Epithelial cell of prostate (primary cell): ENCODE results near the gene ADGRB2.

Experiments
- DNase-seq: peaks from one replicate; pipeline ENCODE4 v3.0.0-alpha.2; 2011; ENCODE audit warnings: low read depth, low spot score
- H3K27ac ChIP-seq: fragments of 450-650 bp; 2 replicates; pipeline ENCODE4 v1.5.1; 2017; ENCODE audit warnings: mild to moderate bottlenecking

Gene ADGRB2

DNA sequence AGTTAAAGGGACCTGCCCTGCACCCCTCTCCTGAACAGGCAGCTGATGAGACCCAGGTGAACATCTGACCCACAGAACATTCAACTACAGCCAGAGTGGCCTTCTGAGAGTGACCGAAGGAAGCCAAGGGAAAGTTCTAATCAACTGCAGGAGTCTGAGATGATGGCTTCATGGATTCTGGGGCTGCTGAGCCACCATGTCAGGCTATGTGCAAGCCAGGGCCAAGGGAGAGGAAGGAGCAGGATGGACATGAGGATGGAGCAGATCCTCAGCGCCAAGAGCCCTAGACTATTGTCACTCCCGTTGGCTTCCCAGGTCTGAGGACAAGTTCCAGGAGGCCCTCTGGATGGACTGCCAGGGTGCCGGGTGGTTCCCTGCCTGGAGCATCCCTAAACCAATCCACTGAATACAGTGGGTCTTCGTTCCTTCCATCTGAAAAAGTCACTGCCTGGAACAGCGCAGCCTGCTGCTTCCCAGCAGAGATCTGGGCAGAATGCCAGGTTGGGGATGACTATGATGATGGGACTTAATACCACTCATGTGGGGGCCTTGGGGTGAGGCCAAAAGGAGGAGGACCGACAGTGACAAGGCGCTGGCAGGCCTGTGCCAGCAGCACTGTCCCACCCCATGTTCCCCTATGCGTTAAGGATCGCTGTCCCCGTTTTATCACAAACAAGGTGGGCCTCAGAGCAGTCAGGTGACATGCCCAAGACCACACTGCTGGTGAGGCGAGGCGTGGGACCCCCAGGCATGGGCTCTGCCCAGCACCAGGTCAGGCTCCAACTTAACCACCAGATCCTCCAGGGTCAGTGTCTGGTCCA is 31.9 kb upstream of the ADGRB2 start:
- H3K27ac ChIP-seq: no peak overlapping the region

DNA sequence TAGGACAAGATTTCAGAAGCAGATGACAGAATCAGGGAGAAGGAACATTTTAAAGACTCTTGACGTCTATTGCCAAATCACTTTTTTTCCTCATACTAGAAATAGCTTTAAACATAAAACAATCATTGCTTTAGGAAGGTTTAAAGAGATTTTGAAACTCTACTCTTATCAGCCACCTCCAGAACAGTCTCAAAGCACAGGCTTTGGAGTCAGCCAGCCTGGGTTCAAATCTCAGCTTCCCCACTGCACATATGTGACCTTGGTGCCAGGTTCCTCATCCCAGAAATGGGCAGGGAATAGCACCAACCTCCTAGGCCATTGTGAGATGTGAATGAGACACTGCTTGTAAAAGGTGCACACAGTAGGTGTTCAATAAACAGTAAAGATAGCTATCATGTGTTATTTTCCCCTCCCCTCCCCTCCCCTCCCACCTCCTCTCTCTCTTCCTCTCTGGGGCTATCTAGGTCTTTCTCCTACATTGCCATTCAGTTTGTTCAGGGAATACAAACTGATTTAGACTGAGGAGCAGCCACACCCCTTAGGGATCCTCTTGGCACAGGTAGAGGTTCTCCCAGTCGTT is 31.0 kb upstream of the ADGRB2 start:
- DNase-seq: no peak
- H3K27ac ChIP-seq: no peak overlapping the region

More for the DNA sequence above, 31.9 kb upstream of the ADGRB2 start:
- no peak for DNase-seq

DNA sequence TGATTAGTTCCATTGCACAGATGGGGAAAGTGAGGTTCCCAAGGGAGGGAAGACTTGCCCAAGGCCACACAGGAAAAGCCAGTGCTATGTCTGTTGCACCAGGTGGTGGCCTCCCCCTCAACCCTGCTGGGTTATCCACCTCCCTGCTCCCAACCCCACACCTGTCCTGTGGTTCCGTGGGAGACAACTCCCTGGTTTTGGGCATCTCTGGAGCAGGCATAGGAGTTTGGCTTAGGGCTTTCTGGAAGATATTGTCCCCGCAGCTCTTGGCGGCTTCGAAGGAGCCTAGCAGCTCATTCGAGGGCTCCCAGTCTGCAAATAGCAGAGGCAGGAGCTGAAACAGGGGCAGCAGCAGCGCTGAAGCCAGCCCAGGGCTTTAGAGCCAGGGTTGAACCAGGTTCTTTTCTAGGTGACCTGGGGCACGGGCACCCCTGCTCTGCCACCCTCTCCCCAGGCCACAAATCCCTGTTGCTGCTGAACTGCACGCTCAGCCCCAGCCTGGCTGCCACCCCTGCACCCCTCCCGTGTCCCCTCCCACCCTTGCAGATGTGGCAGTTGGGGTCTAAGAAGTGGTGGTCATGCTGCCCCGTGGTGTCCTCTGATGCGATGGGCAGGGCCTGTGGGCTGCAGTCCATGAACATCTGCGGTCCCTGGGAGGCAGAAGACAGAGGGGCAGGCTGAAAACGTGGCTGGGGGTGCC is 29.6 kb upstream of the ADGRB2 start:
- no peak overlapping the region for H3K27ac ChIP-seq
- no peak for DNase-seq

DNA sequence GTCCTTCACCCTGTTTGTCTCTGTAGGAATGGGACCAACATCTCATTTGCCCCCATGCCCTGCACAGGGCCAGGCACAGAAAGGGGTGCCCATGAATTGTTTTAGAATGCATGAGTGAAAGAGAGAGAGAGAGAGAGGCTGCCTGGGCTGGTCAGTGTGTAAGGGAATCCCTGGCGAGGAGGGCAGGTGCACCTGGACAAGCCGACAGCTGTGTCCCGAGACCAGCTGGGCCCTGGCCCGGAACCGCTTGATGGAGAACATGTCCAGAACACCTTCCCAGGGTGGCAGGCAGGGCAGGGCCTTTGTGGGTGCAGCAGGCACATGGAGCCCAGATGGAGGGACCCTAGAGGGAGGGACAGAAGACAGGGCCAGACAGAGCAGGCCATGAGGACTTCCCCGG is 28.9 kb upstream of the ADGRB2 start:
- H3K27ac ChIP-seq: no peak overlapping the region
- no peak for DNase-seq

DNA sequence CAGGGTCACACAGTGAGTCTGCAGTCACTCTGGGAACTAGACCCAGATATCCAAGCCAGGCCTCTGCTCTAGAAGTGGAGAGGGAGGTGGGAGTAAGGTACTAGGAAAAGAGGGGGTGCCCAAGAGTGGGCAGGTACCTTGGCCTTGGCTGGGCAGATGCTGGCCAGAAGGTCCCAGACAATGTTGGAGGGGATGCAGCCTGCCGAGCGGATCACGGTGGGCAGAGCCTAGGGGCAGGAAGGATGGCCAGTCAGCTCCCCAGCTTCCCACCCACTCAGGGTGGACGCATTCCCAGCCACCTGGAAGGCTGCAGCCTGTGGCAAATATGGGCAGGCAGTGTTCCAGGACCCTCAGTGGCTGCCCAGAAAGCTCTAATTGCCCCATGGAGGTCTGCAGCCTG is 28.4 kb upstream of the ADGRB2 start:
- H3K27ac ChIP-seq: no peak overlapping the region
- DNase-seq: no peak

DNA sequence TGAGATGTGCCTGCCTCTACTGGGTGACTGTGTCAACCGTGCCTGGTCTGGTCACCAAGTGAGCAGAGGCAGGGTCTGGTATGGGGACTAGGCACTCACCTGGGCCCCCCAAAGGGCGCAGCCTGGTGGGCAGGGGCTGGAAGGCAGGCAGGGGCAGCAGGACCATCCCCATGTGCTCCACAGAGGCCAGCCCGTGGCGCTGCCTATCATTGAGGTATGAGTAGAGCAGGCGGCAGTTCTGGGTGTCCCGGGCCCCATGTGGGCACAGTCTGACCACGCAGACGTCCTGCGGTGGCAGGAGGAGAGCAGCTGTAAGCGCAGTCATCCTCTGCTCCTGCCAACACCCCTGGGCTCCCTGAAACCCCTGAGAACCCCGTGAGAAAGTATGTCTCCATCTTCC is 28.0 kb upstream of the ADGRB2 start:
- H3K27ac ChIP-seq: no peak overlapping the region
- no peak for DNase-seq

DNA sequence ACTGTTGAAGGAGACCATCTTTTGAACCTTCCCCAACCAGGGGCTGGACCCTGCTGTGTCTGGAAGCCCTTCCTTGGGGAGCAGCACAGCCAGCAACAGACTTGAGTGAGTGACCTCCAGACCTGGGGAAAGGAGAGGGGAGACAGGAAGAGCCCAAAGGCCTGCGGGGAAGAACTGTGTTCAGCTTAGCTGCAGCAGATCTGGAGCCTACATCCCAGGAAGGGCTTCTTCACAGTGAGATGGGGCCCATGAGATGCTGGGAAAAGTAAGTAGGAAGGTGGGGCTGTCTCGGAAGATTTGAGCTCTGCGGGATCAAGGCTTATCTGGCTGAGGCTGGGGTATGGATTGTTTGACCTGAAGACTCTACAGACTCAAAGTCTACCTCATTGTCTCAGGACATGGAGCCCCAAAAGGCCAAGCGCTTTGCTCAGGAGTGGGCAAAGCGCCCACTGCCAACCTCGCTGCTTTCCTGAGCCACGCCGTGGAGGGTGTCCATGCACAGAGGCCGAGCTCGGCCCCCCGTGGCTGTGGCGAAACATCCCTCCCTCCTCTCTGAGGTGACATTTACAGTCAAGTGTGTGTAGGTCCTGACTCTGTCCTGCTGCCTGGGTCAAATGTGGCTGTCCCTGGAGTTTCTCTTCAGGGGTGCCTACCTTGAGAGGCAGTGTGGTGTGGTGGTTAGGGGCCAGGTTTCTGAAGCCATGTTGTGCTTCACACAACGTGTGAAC is 27.2 kb upstream of the ADGRB2 start:
- no peak for DNase-seq
- no peak overlapping the region for H3K27ac ChIP-seq

DNA sequence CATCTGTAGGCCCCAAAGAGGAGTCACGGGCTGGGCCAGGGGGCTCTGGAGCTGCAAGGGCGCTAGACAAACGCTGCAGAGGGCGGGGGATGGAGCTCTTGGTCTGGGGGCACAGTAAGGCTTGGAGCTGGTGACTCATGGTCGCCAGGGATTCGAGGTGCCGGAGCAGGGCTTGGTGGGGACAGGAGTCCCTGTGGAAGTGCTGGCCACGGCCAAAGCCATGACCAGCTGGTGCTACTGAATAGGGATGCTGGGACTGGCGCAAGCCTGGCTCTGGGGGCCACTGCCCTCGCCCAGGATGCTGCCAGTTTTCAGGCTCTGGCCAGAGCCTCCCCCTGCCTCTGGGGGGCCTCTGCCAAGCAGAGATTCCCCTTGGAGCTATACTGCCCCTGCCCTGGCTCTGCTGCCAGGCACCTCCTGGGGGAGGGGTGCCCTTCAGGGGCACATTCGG is 26.5 kb upstream of the ADGRB2 start:
- DNase-seq: no peak
- no peak overlapping the region for H3K27ac ChIP-seq

DNA sequence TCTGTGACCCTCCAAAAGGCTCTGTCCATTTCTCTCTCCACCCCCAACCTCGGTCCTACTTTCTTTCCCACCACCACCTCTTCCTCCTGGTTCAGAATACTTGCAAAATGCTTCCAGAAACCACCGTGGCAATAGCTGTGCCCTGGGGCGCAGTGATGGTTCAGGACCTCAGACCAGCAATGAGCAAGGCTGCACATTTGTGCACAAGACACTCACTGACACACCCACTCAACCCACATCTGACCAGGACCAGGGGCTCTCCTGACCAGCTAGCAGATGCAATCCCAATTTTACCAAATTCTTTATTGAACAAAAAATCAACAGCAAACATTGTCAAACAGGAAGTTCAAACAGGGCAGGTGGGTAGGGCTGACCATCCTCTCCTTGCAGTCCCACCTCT is 26.0 kb upstream of the ADGRB2 start:
- DNase-seq: no peak
- no peak overlapping the region for H3K27ac ChIP-seq

DNA sequence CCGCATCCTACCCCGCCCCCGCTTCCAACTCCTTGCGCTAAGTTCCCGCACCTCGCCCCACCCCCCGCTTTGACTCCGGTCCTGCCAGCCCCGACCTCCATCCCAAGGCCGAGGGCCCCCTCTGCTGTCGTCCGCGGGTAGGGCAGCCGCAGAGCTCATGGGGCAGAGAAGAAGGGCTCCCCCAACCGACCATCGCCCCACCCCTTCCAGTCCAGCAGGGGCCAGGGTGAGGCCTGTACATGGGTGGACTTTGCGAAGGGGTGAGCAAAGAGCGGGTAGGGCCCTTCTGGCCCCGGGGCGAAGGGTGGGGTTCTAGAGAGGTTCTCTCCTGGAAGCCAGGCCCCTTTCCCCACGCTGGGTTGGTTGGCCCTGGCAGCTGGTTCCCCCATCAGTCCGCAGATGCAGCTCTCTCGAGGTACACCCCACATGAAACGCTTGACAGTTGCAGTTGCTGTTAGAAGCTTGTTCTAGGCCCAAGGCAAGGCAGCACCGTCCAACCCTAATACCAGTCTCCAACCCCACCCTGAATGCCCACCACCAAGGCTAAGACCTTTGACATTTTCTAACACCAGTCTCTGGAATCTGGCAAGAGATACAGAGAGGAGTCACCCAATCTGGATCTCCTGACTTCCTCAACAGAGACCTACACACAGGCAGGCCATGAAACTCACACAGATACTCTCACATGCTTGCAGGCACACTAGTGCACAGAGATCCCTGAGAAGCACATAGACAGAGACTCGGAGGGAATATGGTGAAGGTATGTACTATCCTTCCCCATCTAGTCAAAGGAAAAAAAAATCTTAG is 25.3 kb upstream of the ADGRB2 start:
- DNase-seq: peak; percentile 44
- H3K27ac ChIP-seq: peak overlapping the region; percentile 75

DNA sequence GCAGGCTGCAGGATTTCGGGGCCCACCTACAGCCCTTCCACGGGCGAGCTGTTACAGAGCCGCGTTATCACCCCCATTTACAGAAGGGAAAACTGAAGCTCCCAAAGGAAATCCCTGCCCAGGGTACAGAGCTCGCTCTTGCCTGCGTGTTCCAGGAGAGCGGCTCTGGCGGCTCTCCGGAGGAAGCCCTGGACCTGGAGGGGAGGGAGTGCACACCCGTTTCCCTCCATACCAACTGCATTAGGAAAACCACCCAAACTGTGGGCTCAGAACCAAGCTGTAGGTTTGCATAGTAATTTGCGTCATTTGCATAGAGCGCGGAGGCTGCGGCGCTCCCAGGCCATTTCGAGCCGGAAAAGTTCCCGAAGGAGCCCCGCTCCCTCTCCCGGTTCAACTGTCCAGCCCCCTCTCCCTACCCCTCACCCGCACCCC is 24.7 kb upstream of the ADGRB2 start:
- H3K27ac ChIP-seq: peak overlapping the region; percentile 75
- DNase-seq: no peak

DNA sequence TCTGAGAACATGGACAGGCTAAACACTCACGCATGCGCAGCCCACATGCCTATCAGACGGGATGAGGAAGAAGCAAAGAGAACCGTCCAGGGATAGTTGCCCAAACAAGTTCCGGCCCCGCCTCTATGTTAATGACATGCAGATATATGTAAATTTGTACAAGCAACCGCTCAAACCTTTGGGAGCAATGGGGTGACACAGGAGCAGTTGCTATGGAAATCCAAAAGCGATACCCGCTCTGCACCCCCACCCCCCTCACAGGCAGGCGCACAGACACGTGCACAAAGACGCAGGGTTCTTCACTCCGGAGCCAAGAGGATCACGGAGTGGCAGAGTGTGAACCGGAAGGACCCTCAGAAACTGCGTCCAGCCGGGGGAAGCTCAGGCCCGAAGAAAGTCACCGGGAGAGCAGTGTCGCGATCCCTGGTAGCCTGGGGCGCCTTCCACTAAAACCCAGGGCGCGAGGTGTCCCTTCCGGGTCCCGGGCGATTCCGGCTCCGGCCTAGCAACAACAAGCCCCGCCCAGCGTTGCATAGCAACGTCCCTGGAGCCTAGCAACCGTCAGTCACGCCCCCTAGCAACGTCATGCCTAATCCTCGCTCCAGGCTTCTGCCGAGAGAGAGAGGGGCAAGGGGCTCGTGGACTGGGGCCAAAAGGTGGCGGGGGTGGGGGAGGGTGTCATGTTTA is 24.1 kb upstream of the ADGRB2 start:
- H3K27ac ChIP-seq: peak overlapping the region; percentile 75
- DNase-seq: peak; percentile 48

DNA sequence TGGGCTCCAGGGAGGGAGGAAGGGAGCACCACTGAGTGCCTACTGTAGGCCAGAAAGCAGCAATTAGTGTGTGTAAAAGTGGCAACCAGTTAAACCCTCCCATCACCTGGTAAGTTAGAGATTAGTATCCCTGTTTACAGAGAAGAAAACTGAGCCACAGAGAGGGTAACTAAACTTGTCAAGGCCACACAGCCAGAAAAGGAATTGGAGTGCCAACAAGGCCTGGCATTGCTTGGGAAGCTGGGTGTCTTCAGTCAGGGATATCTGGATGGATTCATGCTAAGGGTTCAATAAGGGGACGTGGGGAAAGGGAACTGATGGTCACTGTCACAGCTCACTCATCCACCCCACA is 23.6 kb upstream of the ADGRB2 start:
- H3K27ac ChIP-seq: peak overlapping the region; percentile 75
- DNase-seq: no peak

DNA sequence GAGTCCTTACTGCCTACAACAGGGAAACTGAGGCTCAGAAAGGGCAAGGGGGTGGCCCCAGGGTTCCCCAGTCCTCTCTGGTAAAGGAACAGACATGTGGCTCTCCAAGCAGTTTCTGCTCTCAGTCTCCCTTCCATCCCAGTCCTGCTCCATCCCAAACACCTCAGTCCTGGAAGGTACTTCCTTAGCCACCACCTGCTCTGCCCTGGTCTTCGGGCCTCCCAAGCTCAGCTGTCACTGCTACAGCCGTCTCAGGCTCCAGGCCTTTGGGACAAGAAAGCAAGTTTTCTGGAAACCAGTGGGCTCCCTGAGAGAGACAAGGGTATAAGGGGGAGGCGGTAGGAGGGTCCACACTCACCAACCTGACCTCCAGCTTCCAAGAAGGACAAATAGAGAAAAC is 23.1 kb upstream of the ADGRB2 start:
- H3K27ac ChIP-seq: no peak overlapping the region
- no peak for DNase-seq

DNA sequence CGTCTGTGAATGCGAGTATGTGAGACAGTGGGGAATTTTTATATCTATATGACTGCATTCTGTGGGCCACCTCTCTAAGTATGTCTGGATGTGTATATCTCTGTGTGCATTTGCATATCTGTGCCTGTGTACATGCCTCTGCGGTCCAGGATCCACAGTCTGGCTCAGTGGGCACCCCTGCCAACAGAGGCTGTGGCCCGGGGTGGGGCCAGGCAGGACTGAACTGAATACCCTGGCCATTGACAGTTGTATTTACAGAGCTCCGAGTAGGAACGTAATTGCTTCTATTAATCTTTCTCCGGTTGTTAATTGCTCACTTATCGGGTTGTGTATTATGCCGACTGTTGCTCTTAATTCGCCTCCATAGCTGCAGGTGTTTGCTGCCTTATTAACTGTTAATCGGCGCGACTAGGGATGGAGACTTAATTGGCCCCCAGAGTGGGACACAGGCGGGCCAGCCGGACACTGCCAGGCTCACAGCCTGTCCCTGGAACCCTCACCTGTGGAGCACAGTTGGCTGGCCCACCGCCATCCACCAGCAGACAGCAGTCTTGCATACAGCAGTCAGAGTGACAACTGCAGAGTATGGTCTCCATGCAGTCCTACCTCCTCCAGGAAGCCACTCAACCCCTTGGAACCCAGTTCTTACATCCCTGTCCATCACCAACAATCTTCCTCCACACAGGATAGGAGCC is 22.4 kb upstream of the ADGRB2 start:
- DNase-seq: no peak
- H3K27ac ChIP-seq: no peak overlapping the region

DNA sequence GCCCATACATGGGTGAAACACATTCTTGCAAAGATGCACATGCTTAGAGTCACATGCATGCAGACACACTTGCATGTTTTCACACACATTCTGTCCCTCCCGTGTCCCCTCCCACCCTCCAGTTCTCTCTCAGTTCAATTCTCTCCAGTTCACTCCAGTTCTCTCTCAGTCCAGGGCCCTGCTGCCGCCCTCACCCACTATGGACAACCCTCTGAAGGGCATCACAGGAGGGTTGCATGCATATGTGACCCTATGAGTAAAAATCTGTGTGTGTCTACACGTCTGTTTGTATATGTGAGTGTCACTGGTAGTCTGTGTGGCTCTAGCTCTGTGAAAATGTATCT is 21.8 kb upstream of the ADGRB2 start:
- no peak overlapping the region for H3K27ac ChIP-seq
- DNase-seq: no peak

DNA sequence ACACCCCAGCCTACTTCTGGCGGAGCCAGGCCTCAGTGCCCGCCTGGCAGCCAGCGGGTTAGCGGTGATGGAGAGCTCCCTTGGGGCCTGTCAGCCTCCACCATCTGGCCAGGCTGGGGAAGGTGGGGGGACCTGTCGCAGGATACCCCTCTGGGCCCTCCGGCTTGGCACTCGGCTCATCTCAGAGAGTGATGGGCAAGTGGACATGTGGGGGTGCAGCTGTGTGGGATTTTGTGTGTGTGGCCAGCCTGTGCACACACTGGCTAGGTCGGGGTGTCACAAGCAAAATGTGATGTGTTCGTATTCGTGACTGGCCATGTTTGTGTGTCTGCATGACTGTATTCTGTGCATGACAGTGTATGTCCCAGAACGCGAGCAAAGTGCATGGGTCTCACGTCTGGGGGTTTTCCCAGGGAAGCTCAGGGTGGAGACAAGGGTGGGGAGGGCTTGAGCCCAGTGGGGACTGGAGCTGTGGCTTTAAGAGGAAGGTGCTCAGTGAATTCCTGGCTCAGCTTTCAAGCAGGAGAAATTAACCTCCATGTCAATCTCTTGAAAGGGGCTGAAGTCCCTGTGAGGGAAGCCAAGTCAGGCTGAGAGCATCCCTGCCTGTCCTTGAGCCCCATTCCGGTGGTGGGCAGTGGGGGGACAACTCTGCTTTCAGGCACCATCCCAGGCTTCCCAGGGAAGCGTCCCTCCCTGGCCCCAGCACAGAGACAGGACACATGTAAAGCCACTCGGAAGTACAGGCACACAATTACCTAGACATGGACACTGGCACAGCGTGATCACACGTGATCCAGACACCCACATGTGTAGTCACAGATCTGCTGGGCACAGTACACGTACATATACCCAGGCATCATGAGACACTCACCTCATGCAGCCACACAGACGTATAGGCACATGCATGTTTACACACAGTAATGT is 21.1 kb upstream of the ADGRB2 start:
- DNase-seq: no peak
- no peak overlapping the region for H3K27ac ChIP-seq
